Ovary (tissue), 3 donors: ENCODE data around the gene ZBED1.

Source experiments
- CTCF ChIP-seq, 3 donors: fragments of 450-650 bp in 2 of 3; fragments of 200-600 bp in 1 of 3; IDR thresholded peaks; one replicate each; pipeline versions ENCODE4 v1.5.1 to v1.8.0; 2016 to 2022; ENCODE audit warnings: antibody characterized with exemption in 3 of 3, mild to moderate bottlenecking in 1 of 3
- EP300 ChIP-seq: sonication (generic); formaldehyde crosslinking; IDR thresholded peaks from one replicate; pipeline ENCODE4 v1.6.1; 2017; ENCODE audit warnings: antibody characterized with exemption
- POLR2A ChIP-seq: fragments of 450-650 bp; IDR thresholded peaks from one replicate; pipeline ENCODE4 v1.6.1; 2017; ENCODE audit warnings: antibody characterized with exemption, mild to moderate bottlenecking, moderate library complexity
- donor health status: DM: no; HTN: no; CAD: no.

GRCh38 chrX:2502668-2503519 lies 2.1 kb upstream of the ZBED1 start:
- TF ChIP-seq EP300, result no peak
- TF ChIP-seq POLR2A, result no peak
- no peak for TF ChIP-seq CTCF (IDR thresholded peaks at IDR 0.05)
